ENCODE measurements around the gene TGFBR1.

Gene TGFBR1

GRCh38 chr9:99118782-99119466 is 14.0 kb downstream of the TGFBR1 start:
- peaks cover 100% of the 10 kb centered on the region for H3K79me2 ChIP-seq (ENCODE audit: insufficient read depth, low read length)
- peaks cover 77% of the 10 kb centered on the region for H3K4me1 ChIP-seq (ENCODE audit: insufficient read depth, low read length, poor library complexity, severe bottlenecking)
- TF ChIP-seq CTCF (conservative IDR thresholded peaks at IDR 0.05; ENCODE audit: low read length) (no peak), EZH2phosphoT487 (IDR thresholded peaks at IDR 0.05; ENCODE audit: borderline replicate concordance) (no peak)
- H2AFZ ChIP-seq (ENCODE audit: low read length) = no peak overlapping the region
- no peaks in the 10 kb centered on the region for H3F3A ChIP-seq (ENCODE audit: low read depth)
- H4K20me1 ChIP-seq (ENCODE audit: insufficient read depth, low read length, poor library complexity, severe bottlenecking) = peaks cover 92% of the 10 kb centered on the region
- no peaks in the 10 kb centered on the region for H3K9me3 ChIP-seq (ENCODE audit: insufficient read depth, low read depth, low read length)
- H3K9ac ChIP-seq (ENCODE audit: low read depth, low read length, poor library complexity, severe bottlenecking) = peak overlapping the region; percentile 58
- H3K4me2 ChIP-seq (ENCODE audit: low read depth, low read length, poor library complexity, severe bottlenecking) = peak overlapping the region; percentile 84
- H3K9me2 ChIP-seq (replicated peaks; ENCODE audit: low read depth, low read length) = no peaks in the 10 kb centered on the region
- no peaks in the 10 kb centered on the region for H3K27me3 ChIP-seq (ENCODE audit: insufficient read depth, low read length, poor library complexity, severe bottlenecking)
- peak overlapping the region; percentile 61 for H3K4me3 ChIP-seq (ENCODE audit: low read length, poor library complexity, severe bottlenecking)
- H3K36me3 ChIP-seq (ENCODE audit: insufficient read depth, low read length) = no peaks in the 10 kb centered on the region

GRCh38 chr9:99119976-99120655 is 15.2 kb downstream of the TGFBR1 start:
- peaks cover 100% of the 10 kb centered on the region for H3K79me2 ChIP-seq (ENCODE audit: insufficient read depth, low read length)
- H3K4me1 ChIP-seq (ENCODE audit: insufficient read depth, low read length, poor library complexity, severe bottlenecking) = peaks cover 66% of the 10 kb centered on the region
- H3K36me3 ChIP-seq (ENCODE audit: insufficient read depth, low read length) = no peaks in the 10 kb centered on the region

DNA sequence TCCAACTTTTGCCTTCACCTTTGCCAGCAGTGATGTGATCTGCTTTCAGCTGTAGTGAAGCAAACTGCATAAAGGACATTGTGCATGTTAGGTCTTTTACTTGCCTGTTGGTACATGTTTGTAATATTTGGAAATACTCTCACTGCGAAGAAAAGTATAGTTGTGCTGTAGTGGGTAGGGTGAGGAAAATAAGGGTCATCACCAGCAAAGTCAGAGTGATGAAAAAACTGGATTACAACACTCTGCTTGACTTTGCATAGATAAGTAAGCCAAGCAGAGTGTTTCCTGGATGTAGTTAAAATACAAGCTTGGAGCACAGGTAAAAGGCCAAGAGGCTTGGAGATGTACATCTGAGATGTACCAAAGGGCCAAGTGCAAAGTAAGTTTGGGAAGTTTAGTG is 16.7 kb downstream of the TGFBR1 start:
- peaks cover 59% of the 10 kb centered on the region for H3K4me1 ChIP-seq (ENCODE audit: insufficient read depth, low read length, poor library complexity, severe bottlenecking)

More at GRCh38 chr9:99119976-99120655, 15.2 kb downstream of the TGFBR1 start:
- Histone ChIP-seq H3K4me3 (ENCODE audit: low read length, poor library complexity, severe bottlenecking) (peak overlapping the region; percentile 61), H2AFZ (ENCODE audit: low read length) (no peak overlapping the region), H3K4me2 (ENCODE audit: low read depth, low read length, poor library complexity, severe bottlenecking) (peak overlapping the region; percentile 84), H3K27me3 (ENCODE audit: insufficient read depth, low read length, poor library complexity, severe bottlenecking) (no peaks in the 10 kb centered on the region), H3K9me3 (ENCODE audit: insufficient read depth, low read depth, low read length) (no peaks in the 10 kb centered on the region), H4K20me1 (ENCODE audit: insufficient read depth, low read length, poor library complexity, severe bottlenecking) (peaks cover 88% of the 10 kb centered on the region), H3K9ac (ENCODE audit: low read depth, low read length, poor library complexity, severe bottlenecking) (peak overlapping the region; percentile 58), H3K9me2 (replicated peaks; ENCODE audit: low read depth, low read length) (no peaks in the 10 kb centered on the region), H3F3A (ENCODE audit: low read depth) (no peaks in the 10 kb centered on the region)
- TF ChIP-seq EZH2phosphoT487 (IDR thresholded peaks at IDR 0.05; ENCODE audit: borderline replicate concordance) = no peak
- TF ChIP-seq CTCF (conservative IDR thresholded peaks at IDR 0.05; ENCODE audit: low read length) = no peak

More for the DNA sequence above, 16.7 kb downstream of the TGFBR1 start:
- Histone ChIP-seq H3K4me2 (ENCODE audit: low read depth, low read length, poor library complexity, severe bottlenecking) (peak overlapping the region; percentile 9), H3K9me2 (replicated peaks; ENCODE audit: low read depth, low read length) (no peaks in the 10 kb centered on the region), H3K4me3 (ENCODE audit: low read length, poor library complexity, severe bottlenecking) (no peak overlapping the region), H3F3A (ENCODE audit: low read depth) (no peaks in the 10 kb centered on the region), H3K36me3 (ENCODE audit: insufficient read depth, low read length) (no peaks in the 10 kb centered on the region), H3K79me2 (ENCODE audit: insufficient read depth, low read length) (peaks cover 100% of the 10 kb centered on the region), H2AFZ (ENCODE audit: low read length) (no peak overlapping the region), H3K9me3 (ENCODE audit: insufficient read depth, low read depth, low read length) (no peaks in the 10 kb centered on the region), H3K27me3 (ENCODE audit: insufficient read depth, low read length, poor library complexity, severe bottlenecking) (no peaks in the 10 kb centered on the region), H4K20me1 (ENCODE audit: insufficient read depth, low read length, poor library complexity, severe bottlenecking) (peaks cover 85% of the 10 kb centered on the region), H3K9ac (ENCODE audit: low read depth, low read length, poor library complexity, severe bottlenecking) (no peak overlapping the region)
- no peak for TF ChIP-seq EZH2phosphoT487 (IDR thresholded peaks at IDR 0.05; ENCODE audit: borderline replicate concordance)
- no peak for TF ChIP-seq CTCF (conservative IDR thresholded peaks at IDR 0.05; ENCODE audit: low read length)

Measured in Loucy (cell line).